ENCODE measurements around the gene LRRC2.

LRRC2 gene

DNA sequence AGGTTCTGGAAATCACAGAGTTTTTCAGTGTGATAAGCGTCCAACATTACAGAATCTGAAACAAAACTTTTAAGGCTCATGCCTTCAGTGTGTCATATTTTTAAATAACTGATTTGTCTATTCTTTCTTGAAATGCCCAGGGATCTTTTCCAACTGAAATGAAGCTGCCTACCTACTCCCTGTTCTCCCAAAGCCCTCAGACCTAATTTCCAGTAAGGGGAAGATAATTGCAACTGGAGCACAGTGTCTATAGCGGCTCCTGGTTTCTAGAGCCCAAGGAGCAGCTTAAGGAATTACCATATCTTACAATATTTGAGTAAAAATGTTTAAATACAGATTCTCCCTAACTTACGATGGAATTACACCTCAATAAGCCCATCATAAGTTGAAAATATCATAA is 33.0 kb downstream of the LRRC2 start:
- no peaks in the 10 kb centered on the region for H4K20me1 ChIP-seq (ENCODE audit: insufficient read depth, low read length)
- no peaks in the 10 kb centered on the region for H3K36me3 ChIP-seq (replicated peaks; ENCODE audit: insufficient read depth, low read length)
- peak overlapping the region; percentile 36; the same call in 1 of the 2 replicates for H2AFZ ChIP-seq (ENCODE audit: low read length)
- H3K27me3 ChIP-seq (replicated peaks; ENCODE audit: insufficient read depth, low read length) = no peaks in the 10 kb centered on the region
- H3K4me2 ChIP-seq (ENCODE audit: low read depth, low read length) = peak overlapping the region; percentile 39
- peaks cover 10% of the 10 kb centered on the region for H3F3A ChIP-seq (ENCODE audit: insufficient read depth, low read length)
- no peaks in the 10 kb centered on the region for H3K9me2 ChIP-seq (replicated peaks; ENCODE audit: insufficient read depth, low read length)
- no peak overlapping the region for H3K4me3 ChIP-seq (ENCODE audit: low read length)
- H3K4me1 ChIP-seq (ENCODE audit: low read length) = peaks cover 30% of the 10 kb centered on the region
- TF ChIP-seq, protein P1, sequence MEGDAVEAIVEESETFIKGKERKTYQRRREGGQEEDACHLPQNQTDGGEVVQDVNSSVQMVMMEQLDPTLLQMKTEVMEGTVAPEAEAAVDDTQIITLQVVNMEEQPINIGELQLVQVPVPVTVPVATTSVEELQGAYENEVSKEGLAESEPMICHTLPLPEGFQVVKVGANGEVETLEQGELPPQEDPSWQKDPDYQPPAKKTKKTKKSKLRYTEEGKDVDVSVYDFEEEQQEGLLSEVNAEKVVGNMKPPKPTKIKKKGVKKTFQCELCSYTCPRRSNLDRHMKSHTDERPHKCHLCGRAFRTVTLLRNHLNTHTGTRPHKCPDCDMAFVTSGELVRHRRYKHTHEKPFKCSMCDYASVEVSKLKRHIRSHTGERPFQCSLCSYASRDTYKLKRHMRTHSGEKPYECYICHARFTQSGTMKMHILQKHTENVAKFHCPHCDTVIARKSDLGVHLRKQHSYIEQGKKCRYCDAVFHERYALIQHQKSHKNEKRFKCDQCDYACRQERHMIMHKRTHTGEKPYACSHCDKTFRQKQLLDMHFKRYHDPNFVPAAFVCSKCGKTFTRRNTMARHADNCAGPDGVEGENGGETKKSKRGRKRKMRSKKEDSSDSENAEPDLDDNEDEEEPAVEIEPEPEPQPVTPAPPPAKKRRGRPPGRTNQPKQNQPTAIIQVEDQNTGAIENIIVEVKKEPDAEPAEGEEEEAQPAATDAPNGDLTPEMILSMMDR (IDR thresholded peaks at IDR 0.05; ENCODE audit: low read length) = no peak
- TF ChIP-seq EZH2phosphoT487 (IDR thresholded peaks at IDR 0.05; ENCODE audit: low read length) (no peak), EZH2 (optimal IDR thresholded peaks at IDR 0.05; ENCODE audit: low read depth, low read length) (no peak)
- no peak overlapping the region for H3K9ac ChIP-seq (ENCODE audit: low read length)
- peak overlapping the region; percentile 22; the same call in 1 of the 2 replicates for H3K27ac ChIP-seq (ENCODE audit: low read length)
- H3K9me3 ChIP-seq (replicated peaks; ENCODE audit: insufficient read depth, low read length) = no peaks in the 10 kb centered on the region
- H3K79me2 ChIP-seq (ENCODE audit: low read length) = no peaks in the 10 kb centered on the region
- no peak for DNase-seq

DNA sequence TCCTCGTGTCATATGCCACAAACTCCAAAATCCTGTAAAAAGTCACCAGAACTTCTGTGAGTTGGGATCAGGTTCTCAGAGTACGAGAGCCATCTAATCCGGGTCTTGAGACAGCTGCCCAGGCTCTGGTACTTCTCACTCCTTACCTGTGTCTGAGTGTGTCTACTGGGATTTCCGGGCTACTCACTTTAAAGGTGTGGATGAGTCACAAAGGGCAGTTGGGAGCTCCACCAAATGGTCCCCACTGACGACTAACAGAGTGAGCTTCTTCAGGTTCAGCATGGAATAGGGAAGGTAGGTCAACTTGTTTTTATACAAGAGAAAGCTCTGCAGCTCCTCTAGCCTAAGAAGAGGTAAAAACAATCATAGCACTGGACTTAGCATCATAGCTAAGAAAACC is 38.9 kb downstream of the LRRC2 start:
- Histone ChIP-seq H3K27me3 (replicated peaks; ENCODE audit: insufficient read depth, low read length) (no peaks in the 10 kb centered on the region), H3K9me2 (replicated peaks; ENCODE audit: insufficient read depth, low read length) (no peaks in the 10 kb centered on the region), H3K9me3 (replicated peaks; ENCODE audit: insufficient read depth, low read length) (no peaks in the 10 kb centered on the region), H3K79me2 (ENCODE audit: low read length) (no peaks in the 10 kb centered on the region), H3K4me3 (ENCODE audit: low read length) (no peak overlapping the region), H3K4me2 (ENCODE audit: low read depth, low read length) (no peak overlapping the region), H2AFZ (ENCODE audit: low read length) (no peak overlapping the region), H3K27ac (ENCODE audit: low read length) (no peak overlapping the region), H3F3A (ENCODE audit: insufficient read depth, low read length) (no peaks in the 10 kb centered on the region), H3K4me1 (ENCODE audit: low read length) (no peaks in the 10 kb centered on the region), H3K36me3 (replicated peaks; ENCODE audit: insufficient read depth, low read length) (no peaks in the 10 kb centered on the region), H3K9ac (ENCODE audit: low read length) (no peak overlapping the region), H4K20me1 (ENCODE audit: insufficient read depth, low read length) (no peaks in the 10 kb centered on the region)
- no peak for TF ChIP-seq EZH2 (optimal IDR thresholded peaks at IDR 0.05; ENCODE audit: low read depth, low read length)
- DNase-seq = no peak

DNA sequence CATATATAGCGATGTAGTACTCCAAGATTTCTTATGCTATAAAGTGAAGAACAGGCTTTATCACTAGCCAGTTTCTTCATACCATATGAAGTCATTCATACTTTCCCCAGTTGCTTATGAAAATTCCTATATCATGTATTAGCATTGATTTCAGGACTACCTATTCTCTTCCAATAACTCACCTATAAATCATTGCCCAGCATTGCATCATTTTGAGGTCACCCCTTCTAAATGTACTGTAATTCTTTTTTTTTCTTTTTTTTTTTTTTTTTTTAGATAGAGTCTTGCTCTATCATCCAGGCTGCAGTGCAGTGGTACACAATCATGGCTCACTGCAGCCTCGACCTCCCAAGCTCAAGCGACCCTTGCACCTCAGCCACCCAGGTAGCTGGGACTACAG is 41.3 kb downstream of the LRRC2 start:
- Histone ChIP-seq H2AFZ (ENCODE audit: low read length) (no peak overlapping the region), H3K9ac (ENCODE audit: low read length) (no peak overlapping the region), H3K4me2 (ENCODE audit: low read depth, low read length) (no peak overlapping the region), H3K27me3 (replicated peaks; ENCODE audit: insufficient read depth, low read length) (no peaks in the 10 kb centered on the region), H4K20me1 (ENCODE audit: insufficient read depth, low read length) (no peaks in the 10 kb centered on the region), H3K36me3 (replicated peaks; ENCODE audit: insufficient read depth, low read length) (no peaks in the 10 kb centered on the region), H3K4me1 (ENCODE audit: low read length) (no peaks in the 10 kb centered on the region), H3K79me2 (ENCODE audit: low read length) (no peaks in the 10 kb centered on the region), H3F3A (ENCODE audit: insufficient read depth, low read length) (no peaks in the 10 kb centered on the region), H3K4me3 (ENCODE audit: low read length) (no peak overlapping the region), H3K9me3 (replicated peaks; ENCODE audit: insufficient read depth, low read length) (no peaks in the 10 kb centered on the region), H3K27ac (ENCODE audit: low read length) (no peak overlapping the region), H3K9me2 (replicated peaks; ENCODE audit: insufficient read depth, low read length) (no peaks in the 10 kb centered on the region)
- no peak for DNase-seq
- TF ChIP-seq EZH2 (optimal IDR thresholded peaks at IDR 0.05; ENCODE audit: low read depth, low read length) (no peak), EZH2phosphoT487 (IDR thresholded peaks at IDR 0.05; ENCODE audit: low read length) (no peak)
- TF ChIP-seq, protein P1 (IDR thresholded peaks at IDR 0.05; ENCODE audit: low read length) = no peak

DNA sequence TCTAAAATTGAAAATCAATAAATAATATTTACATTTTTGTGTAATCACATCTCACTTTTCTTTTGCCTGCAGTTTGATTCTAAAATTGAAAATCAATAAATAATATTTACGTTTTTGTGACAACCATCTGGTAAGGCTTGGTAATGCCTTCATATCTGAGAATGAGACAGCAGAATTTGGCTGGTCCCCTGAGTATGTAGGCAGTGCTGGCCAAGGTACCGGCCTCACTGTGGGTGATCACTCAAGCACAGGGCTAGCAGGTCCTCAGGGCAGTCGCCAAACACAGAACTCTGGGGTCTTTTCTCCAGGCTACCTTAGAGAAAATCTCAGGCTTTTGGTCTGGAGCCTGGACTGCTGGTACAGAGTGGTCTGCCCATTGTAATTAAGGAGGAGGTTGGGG is 42.1 kb downstream of the LRRC2 start:
- TF ChIP-seq, protein P1 (IDR thresholded peaks at IDR 0.05; ENCODE audit: low read length) = no peak
- TF ChIP-seq EZH2 (optimal IDR thresholded peaks at IDR 0.05; ENCODE audit: low read depth, low read length) (no peak), EZH2phosphoT487 (IDR thresholded peaks at IDR 0.05; ENCODE audit: low read length) (no peak)
- H3K27me3 ChIP-seq (replicated peaks; ENCODE audit: insufficient read depth, low read length) = no peaks in the 10 kb centered on the region
- H3K4me1 ChIP-seq (ENCODE audit: low read length) = no peaks in the 10 kb centered on the region

More for the DNA sequence above, 42.1 kb downstream of the LRRC2 start:
- no peaks in the 10 kb centered on the region for H3F3A ChIP-seq (ENCODE audit: insufficient read depth, low read length)
- no peaks in the 10 kb centered on the region for H3K9me3 ChIP-seq (replicated peaks; ENCODE audit: insufficient read depth, low read length)
- no peak overlapping the region for H3K4me3 ChIP-seq (ENCODE audit: low read length)
- H3K9me2 ChIP-seq (replicated peaks; ENCODE audit: insufficient read depth, low read length) = no peaks in the 10 kb centered on the region
- DNase-seq = no peak
- H3K9ac ChIP-seq (ENCODE audit: low read length) = no peak overlapping the region
- no peak overlapping the region for H2AFZ ChIP-seq (ENCODE audit: low read length)
- no peaks in the 10 kb centered on the region for H3K36me3 ChIP-seq (replicated peaks; ENCODE audit: insufficient read depth, low read length)
- no peaks in the 10 kb centered on the region for H3K79me2 ChIP-seq (ENCODE audit: low read length)
- no peaks in the 10 kb centered on the region for H4K20me1 ChIP-seq (ENCODE audit: insufficient read depth, low read length)
- H3K4me2 ChIP-seq (ENCODE audit: low read depth, low read length) = no peak overlapping the region
- H3K27ac ChIP-seq (ENCODE audit: low read length) = no peak overlapping the region
